HEK293T (cell line): ENCODE data around the gene NGEF.

ENCODE experiments used
- CTCF ChIA-PET: fragments of 350-600 bp; formaldehyde crosslinking; extraction: SDS; loops from one replicate; lab custom pipeline; 2021; ENCODE audit warnings: antibody characterized with exemption, inconsistent platforms; lab: Yijun Ruan, JAX
- POLR2A ChIA-PET: fragments of 350-600 bp; formaldehyde crosslinking; extraction: SDS; loops from one replicate; lab custom pipeline; 2020; ENCODE audit warnings: antibody characterized with exemption, inconsistent platforms; lab: Yijun Ruan, JAX
- DNase-seq: peaks from one replicate; pipeline ENCODE4 v3.0.0; 2012; ENCODE audit warnings: mixed read lengths; ENCODE audit errors: extremely low spot score
- ARNT ChIP-seq: fragments of 450-650 bp; IDR thresholded peaks from 2 replicates; pipeline ENCODE4 v1.6.1; 2017; ENCODE audit warnings: mild to moderate bottlenecking
- BHLHE40 ChIP-seq: fragments of 450-650 bp; IDR thresholded peaks from 2 replicates; pipeline ENCODE4 v1.6.1; 2016; ENCODE audit warnings: mild to moderate bottlenecking, moderate library complexity, borderline replicate concordance
- CTBP1 ChIP-seq: fragments of 450-650 bp; IDR thresholded peaks from 2 replicates; pipeline ENCODE4 v1.6.1; 2016; ENCODE audit warnings: borderline replicate concordance
- ELF4 ChIP-seq: fragments of 450-650 bp; IDR thresholded peaks from 2 replicates; pipeline ENCODE4 v1.6.1; 2017; ENCODE audit warnings: antibody characterized with exemption
- FOXA1 ChIP-seq: fragments of 450-650 bp; IDR thresholded peaks from 2 replicates; pipeline ENCODE4 v1.6.1; 2016; ENCODE audit warnings: mild to moderate bottlenecking
- FOXK2 ChIP-seq: fragments of 450-650 bp; IDR thresholded peaks from 2 replicates; pipeline ENCODE4 v1.6.1; 2016; ENCODE audit warnings: mild to moderate bottlenecking
- FOXM1 ChIP-seq: fragments of 450-650 bp; IDR thresholded peaks from 2 replicates; pipeline ENCODE4 v1.6.1; 2017; ENCODE audit warnings: mild to moderate bottlenecking, borderline replicate concordance
- HDGF ChIP-seq: fragments of 450-650 bp; IDR thresholded peaks from 2 replicates; pipeline ENCODE4 v1.6.1; 2017; ENCODE audit warnings: antibody characterized with exemption, borderline replicate concordance
- L3MBTL2 ChIP-seq: fragments of 450-650 bp; conservative IDR thresholded peaks from 2 replicates; pipeline ENCODE4 v1.6.1; 2016; ENCODE audit warnings: mild to moderate bottlenecking
- LEF1 ChIP-seq: fragments of 450-650 bp; IDR thresholded peaks from 2 replicates; pipeline ENCODE4 v1.6.1; 2017; ENCODE audit warnings: mild to moderate bottlenecking, borderline replicate concordance
- NFRKB ChIP-seq: fragments of 450-650 bp; IDR thresholded peaks from 2 replicates; pipeline ENCODE4 v1.6.1; 2016; ENCODE audit warnings: mild to moderate bottlenecking, moderate library complexity
- PKNOX1 ChIP-seq: fragments of 450-650 bp; IDR thresholded peaks from 2 replicates; pipeline ENCODE4 v1.6.1; 2016
- SP1 ChIP-seq: fragments of 450-650 bp; IDR thresholded peaks from 2 replicates; pipeline ENCODE4 v1.6.1; 2017
- SUZ12 ChIP-seq: fragments of 450-650 bp; IDR thresholded peaks from 2 replicates; pipeline ENCODE4 v1.6.1; 2016; ENCODE audit warnings: mild to moderate bottlenecking
- TARDBP ChIP-seq: fragments of 450-650 bp; IDR thresholded peaks from 2 replicates; pipeline ENCODE4 v1.6.1; 2016
- ZNF384 ChIP-seq: fragments of 450-650 bp; IDR thresholded peaks from 2 replicates; pipeline ENCODE4 v1.6.1; 2016

NGEF gene

GRCh38 chr2:233047667-233048066 is 34.6 kb upstream of the NGEF start:
- no peak for TF ChIP-seq ELF4
- no peak for TF ChIP-seq PKNOX1
- no peak for TF ChIP-seq FOXK2
- TF ChIP-seq CTBP1 = no peak
- no peak for TF ChIP-seq ARNT
- DNase-seq = no peak
- POLR2A ChIA-PET = no interaction called here
- CTCF ChIA-PET = interaction anchor here (1.2 kb wide), 1 partner anchor 195 kb away, joined by 5 read pairs; no protein-coding TSS in a partner anchor

- DNase-seq = no peak
- ChIA-PET CTCF (interaction anchor here (0.6 kb wide), 1 partner anchor 8 kb away, joined by 4 read pairs; no protein-coding TSS in a partner anchor), POLR2A (no interaction called here)
- TF ChIP-seq ZNF384 = no peak
- no peak for TF ChIP-seq LEF1
These were observed 34.1 kb upstream of the NGEF start for GRCh38 chr2:233047206-233047605.

GRCh38 chr2:233044974-233045605 is 32.0 kb upstream of the NGEF start:
- TF ChIP-seq FOXK2 (no peak), CTBP1 (no peak), BHLHE40 (no peak), FOXM1 (no peak), HDGF (no peak), ARNT (no peak), FOXA1 (no peak), PKNOX1 (no peak), LEF1 (no peak), SUZ12 (no peak), NFRKB (no peak), ZNF384 (no peak), SP1 (no peak), ELF4 (no peak), L3MBTL2 (no peak), TARDBP (no peak)
- no peak for DNase-seq
- ChIA-PET POLR2A (interaction anchor here (1.4 kb wide), 1 partner anchor 17 kb away, joined by 3 read pairs; no protein-coding TSS in a partner anchor), CTCF (no interaction called here)

GRCh38 chr2:233042549-233042948 is 29.5 kb upstream of the NGEF start:
- CTCF ChIA-PET = no interaction called here
- DNase-seq = no peak
- TF ChIP-seq L3MBTL2 (no peak), NFRKB (no peak), ZNF384 (no peak), FOXK2 (no peak), SP1 (no peak), ARNT (no peak), LEF1 (no peak), PKNOX1 (no peak), CTBP1 (no peak), TARDBP (no peak), BHLHE40 (no peak), SUZ12 (no peak), HDGF (no peak), FOXM1 (no peak), FOXA1 (no peak), ELF4 (no peak)
- POLR2A ChIA-PET = no interaction called here

- TF ChIP-seq SUZ12 (no peak), NFRKB (no peak), ZNF384 (no peak), HDGF (no peak), BHLHE40 (no peak), L3MBTL2 (no peak), SP1 (no peak), FOXM1 (no peak), CTBP1 (no peak), FOXA1 (no peak)
- ChIA-PET POLR2A (no interaction called here), CTCF (interaction anchor here (0.9 kb wide), 1 partner anchor 12 kb away, joined by 4 read pairs; no protein-coding TSS in a partner anchor)
- DNase-seq = no peak
These were observed 28.8 kb upstream of the NGEF start for GRCh38 chr2:233041722-233042323.

- TF ChIP-seq LEF1 (no peak), SUZ12 (no peak), ZNF384 (no peak), CTBP1 (no peak), ELF4 (no peak), FOXA1 (no peak), L3MBTL2 (no peak), NFRKB (no peak), HDGF (no peak), SP1 (no peak), TARDBP (no peak), FOXK2 (no peak), ARNT (no peak), BHLHE40 (no peak), FOXM1 (no peak)
- ChIA-PET CTCF (no interaction called here), POLR2A (no interaction called here)
- DNase-seq = no peak
These were observed 27.5 kb upstream of the NGEF start for GRCh38 chr2:233040571-233040970.
